Parathyroid adenoma (tissue), 2 donors: ENCODE measurements around the gene SORCS2.

Experiments
- H2AFZ ChIP-seq: fragments of 300-600 bp; sonication (generic); one replicate; pipeline ENCODE4 v1.7.0; 2017; ENCODE audit warnings: antibody characterized with exemption, mild to moderate bottlenecking
- H3K27ac ChIP-seq: fragments of 300-600 bp; sonication (generic); one replicate; pipeline ENCODE4 v1.7.0; 2017
- H3K27me3 ChIP-seq: fragments of 300-600 bp; sonication (generic); one replicate; pipeline ENCODE4 v1.7.0; 2017; ENCODE audit warnings: low read length; ENCODE audit not compliant: control insufficient read depth, insufficient read depth
- H3K36me3 ChIP-seq: fragments of 300-600 bp; sonication (generic); one replicate; pipeline ENCODE4 v1.7.0; 2017; ENCODE audit warnings: low read length; ENCODE audit not compliant: control insufficient read depth, insufficient read depth
- H3K4me1 ChIP-seq: fragments of 300-600 bp; sonication (generic); one replicate; pipeline ENCODE4 v1.7.0; 2017; ENCODE audit warnings: control low read depth
- H3K4me2 ChIP-seq: fragments of 300-600 bp; sonication (generic); one replicate; pipeline ENCODE4 v1.7.0; 2017; ENCODE audit warnings: low read length
- H3K4me3 ChIP-seq: fragments of 300-600 bp; sonication (generic); one replicate; pipeline ENCODE4 v1.7.0; 2017; ENCODE audit warnings: low read depth, low read length
- H3K79me2 ChIP-seq: fragments of 300-600 bp; sonication (generic); one replicate; pipeline ENCODE4 v1.7.0; 2017; ENCODE audit warnings: control low read depth
- H3K9ac ChIP-seq: fragments of 300-600 bp; sonication (generic); one replicate; pipeline ENCODE4 v1.7.0; 2017; ENCODE audit warnings: mild to moderate bottlenecking
- H3K9me3 ChIP-seq: fragments of 300-600 bp; sonication (generic); one replicate; pipeline ENCODE4 v1.7.0; 2017; ENCODE audit warnings: low read length; ENCODE audit not compliant: control insufficient read depth
- CTCF ChIP-seq: fragments of 300-600 bp; sonication (generic); IDR thresholded peaks from one replicate; pipeline ENCODE4 v1.7.0; 2017; ENCODE audit warnings: antibody characterized with exemption, mild to moderate bottlenecking
- donor health status: primary hyperparathyroidism.

SORCS2 gene

GRCh38 chr4:7649741-7650531, 457.6 kb downstream of the SORCS2 start:
- no peaks in the 10 kb centered on the region for H3K79me2 ChIP-seq
- no peak overlapping the region for H3K27ac ChIP-seq
- no peaks in the 10 kb centered on the region for H3K9me3 ChIP-seq
- H3K4me1 ChIP-seq, result no peaks in the 10 kb centered on the region
- no peak overlapping the region for H3K4me3 ChIP-seq
- H3K9ac ChIP-seq, result no peak overlapping the region
- no peaks in the 10 kb centered on the region for H3K36me3 ChIP-seq
- H2AFZ ChIP-seq, result no peak overlapping the region
- no peak overlapping the region for H3K4me2 ChIP-seq
- no peaks in the 10 kb centered on the region for H3K27me3 ChIP-seq
- no peak for TF ChIP-seq CTCF

GRCh38 chr4:7650606-7651385, 458.5 kb downstream of the SORCS2 start:
- Histone ChIP-seq H3K27ac (no peak overlapping the region), H3K9ac (no peak overlapping the region), H3K36me3 (no peaks in the 10 kb centered on the region)

GRCh38 chr4:7651461-7651921, 459.2 kb downstream of the SORCS2 start:
- no peak for TF ChIP-seq CTCF
- Histone ChIP-seq H3K79me2 (no peaks in the 10 kb centered on the region), H3K9ac (no peak overlapping the region), H3K27me3 (no peaks in the 10 kb centered on the region), H3K36me3 (no peaks in the 10 kb centered on the region), H3K4me3 (no peak overlapping the region), H2AFZ (no peak overlapping the region), H3K27ac (no peak overlapping the region), H3K9me3 (no peaks in the 10 kb centered on the region), H3K4me2 (no peak overlapping the region), H3K4me1 (no peaks in the 10 kb centered on the region)

More at GRCh38 chr4:7650606-7651385, 458.5 kb downstream of the SORCS2 start:
- H3K4me3 ChIP-seq, result no peak overlapping the region
- H3K9me3 ChIP-seq, result no peaks in the 10 kb centered on the region
- H2AFZ ChIP-seq, result no peak overlapping the region
- no peaks in the 10 kb centered on the region for H3K79me2 ChIP-seq
- no peaks in the 10 kb centered on the region for H3K27me3 ChIP-seq
- no peak overlapping the region for H3K4me2 ChIP-seq
- H3K4me1 ChIP-seq, result no peaks in the 10 kb centered on the region
- no peak for TF ChIP-seq CTCF

GRCh38 chr4:7652006-7652405, 459.7 kb downstream of the SORCS2 start:
- Histone ChIP-seq H3K4me3 (no peak overlapping the region), H3K4me1 (no peaks in the 10 kb centered on the region), H3K27ac (no peak overlapping the region)

More at GRCh38 chr4:7652006-7652405, 459.7 kb downstream of the SORCS2 start:
- H3K36me3 ChIP-seq, result no peaks in the 10 kb centered on the region
- no peaks in the 10 kb centered on the region for H3K79me2 ChIP-seq
- TF ChIP-seq CTCF, result no peak
- H3K27me3 ChIP-seq, result no peaks in the 10 kb centered on the region
- H3K4me2 ChIP-seq, result no peak overlapping the region
- no peak overlapping the region for H3K9ac ChIP-seq
- H2AFZ ChIP-seq, result no peak overlapping the region
- H3K9me3 ChIP-seq, result no peaks in the 10 kb centered on the region
